Fibroblast of pulmonary artery (primary cell): ENCODE results near the gene MYCBP.

Source experiments
- DNase-seq: peaks from one replicate; pipeline ENCODE4 v3.0.0-alpha.2; 2010; ENCODE audit warnings: low read depth
- H3K4me3 ChIP-seq: replicated peaks from 2 replicates; pipeline ENCODE4 v1.5.1; 2011; ENCODE audit warnings: low read depth, mild to moderate bottlenecking, control low read depth, low read length, moderate library complexity
- TF ChIP-seq, protein P1 (sequence below): IDR thresholded peaks from 2 replicates; pipeline ENCODE4 v1.5.1; 2011; ENCODE audit warnings: mild to moderate bottlenecking, control low read depth, low read length, inconsistent platforms; ENCODE audit errors: missing control alignments

Gene MYCBP

DNA sequence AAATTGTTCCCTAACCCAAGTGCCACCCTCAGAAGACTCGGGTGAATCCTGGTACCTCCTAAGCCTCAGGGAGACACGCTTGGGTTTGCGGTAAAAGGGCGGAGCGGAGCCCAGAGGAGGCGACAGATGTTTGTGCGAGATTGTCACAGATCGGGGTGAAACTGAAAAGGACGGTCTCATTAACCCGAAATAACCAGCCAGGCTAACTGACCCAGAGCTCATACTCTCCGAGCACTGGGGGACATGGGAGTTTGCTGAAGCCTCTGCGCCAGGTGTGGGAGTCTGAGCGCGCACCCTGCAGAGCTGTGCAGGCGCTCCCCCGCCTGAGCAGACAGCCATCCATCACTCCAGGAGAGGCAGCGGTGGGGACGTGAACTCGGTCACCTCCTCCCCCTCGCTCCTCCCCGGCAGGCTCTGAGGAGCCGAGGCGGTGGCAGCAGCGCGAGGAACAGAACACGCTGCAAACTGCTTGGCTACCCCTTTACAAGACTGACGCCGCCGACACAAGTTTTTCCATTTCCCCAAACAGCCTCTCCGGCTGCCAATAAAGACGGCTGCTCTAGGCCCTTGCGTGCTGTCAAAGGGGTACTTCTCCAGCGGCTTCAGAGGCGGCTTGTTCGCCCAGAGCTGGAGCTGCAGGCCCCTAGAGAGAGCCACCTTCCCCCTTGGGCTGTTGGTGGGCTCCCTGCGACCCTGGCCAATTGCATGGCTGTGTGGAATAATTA lies 57.1 kb downstream of the MYCBP start:
- no peak overlapping the region for H3K4me3 ChIP-seq
- TF ChIP-seq, protein P1, sequence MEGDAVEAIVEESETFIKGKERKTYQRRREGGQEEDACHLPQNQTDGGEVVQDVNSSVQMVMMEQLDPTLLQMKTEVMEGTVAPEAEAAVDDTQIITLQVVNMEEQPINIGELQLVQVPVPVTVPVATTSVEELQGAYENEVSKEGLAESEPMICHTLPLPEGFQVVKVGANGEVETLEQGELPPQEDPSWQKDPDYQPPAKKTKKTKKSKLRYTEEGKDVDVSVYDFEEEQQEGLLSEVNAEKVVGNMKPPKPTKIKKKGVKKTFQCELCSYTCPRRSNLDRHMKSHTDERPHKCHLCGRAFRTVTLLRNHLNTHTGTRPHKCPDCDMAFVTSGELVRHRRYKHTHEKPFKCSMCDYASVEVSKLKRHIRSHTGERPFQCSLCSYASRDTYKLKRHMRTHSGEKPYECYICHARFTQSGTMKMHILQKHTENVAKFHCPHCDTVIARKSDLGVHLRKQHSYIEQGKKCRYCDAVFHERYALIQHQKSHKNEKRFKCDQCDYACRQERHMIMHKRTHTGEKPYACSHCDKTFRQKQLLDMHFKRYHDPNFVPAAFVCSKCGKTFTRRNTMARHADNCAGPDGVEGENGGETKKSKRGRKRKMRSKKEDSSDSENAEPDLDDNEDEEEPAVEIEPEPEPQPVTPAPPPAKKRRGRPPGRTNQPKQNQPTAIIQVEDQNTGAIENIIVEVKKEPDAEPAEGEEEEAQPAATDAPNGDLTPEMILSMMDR, result no peak
- no peak for DNase-seq

DNA sequence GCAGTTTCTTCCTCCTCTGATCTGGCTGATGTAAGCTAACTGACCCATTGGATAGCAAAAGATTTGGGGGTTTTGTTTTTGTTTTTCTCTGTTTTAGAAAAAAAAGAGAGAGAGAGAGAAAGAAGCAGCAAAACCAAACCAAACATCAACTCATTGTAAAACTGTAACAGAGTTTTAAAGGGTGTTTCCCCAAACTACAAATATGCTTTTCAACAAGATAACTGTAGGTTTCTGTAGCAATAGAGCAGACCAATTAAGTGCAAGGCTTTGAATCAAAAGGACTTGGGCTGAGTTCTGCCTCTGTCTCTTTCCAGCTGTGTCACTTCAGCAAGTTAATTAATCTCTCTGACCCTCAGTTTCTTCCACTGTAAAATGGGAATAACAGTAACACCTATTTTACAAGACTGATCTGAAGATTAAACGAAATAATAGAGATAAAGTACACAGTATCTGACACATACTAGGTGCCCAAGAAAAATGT lies 58.1 kb downstream of the MYCBP start:
- no peak for DNase-seq
- TF ChIP-seq, protein P1, result no peak
- no peak overlapping the region for H3K4me3 ChIP-seq

DNA sequence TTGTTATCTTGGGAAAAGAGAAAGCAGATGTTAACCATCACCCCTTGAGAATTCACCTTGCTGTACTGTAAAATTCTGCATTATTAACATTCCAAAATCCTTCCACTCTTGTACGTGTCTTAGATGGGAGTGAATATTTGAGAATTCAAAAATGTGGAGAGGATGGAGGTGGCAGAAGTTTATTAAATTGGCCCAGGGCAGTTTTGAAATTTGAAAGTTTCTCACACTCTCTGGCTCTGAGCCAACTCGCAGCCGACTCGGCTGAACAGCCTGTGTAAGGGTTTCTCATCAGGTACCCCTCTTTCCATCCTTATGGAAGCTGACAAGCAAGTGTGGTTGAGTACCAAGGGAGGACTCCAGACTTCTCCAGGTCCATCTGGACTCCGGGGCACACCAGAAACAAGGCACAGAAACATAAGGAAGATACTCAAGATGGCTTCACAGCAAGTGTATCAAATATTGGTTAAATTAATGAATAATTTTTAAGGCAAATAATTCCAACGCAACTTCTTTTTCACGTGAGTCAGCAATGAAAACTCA lies 58.6 kb downstream of the MYCBP start:
- DNase-seq, result no peak
- TF ChIP-seq, protein P1, result no peak
- no peak overlapping the region for H3K4me3 ChIP-seq

DNA sequence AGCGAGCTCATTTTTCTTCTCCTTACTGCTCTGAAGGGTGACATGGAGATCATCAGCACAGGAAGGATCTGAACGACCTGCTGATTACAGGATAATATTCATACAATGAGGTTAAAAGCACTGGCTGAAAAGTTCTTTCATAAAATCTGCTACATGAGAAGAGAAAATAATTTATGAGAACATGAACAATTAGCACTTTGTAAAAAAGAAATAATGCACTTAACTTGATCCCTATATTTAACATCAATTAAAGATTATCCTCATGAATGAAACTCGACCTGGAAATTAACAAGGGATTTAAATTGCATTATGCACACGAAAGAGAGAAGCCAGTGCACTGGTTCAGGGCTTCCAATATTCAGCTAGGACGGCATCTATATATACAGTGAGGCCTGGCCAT lies 60.2 kb downstream of the MYCBP start:
- TF ChIP-seq, protein P1, result no peak
- no peak for DNase-seq

More for the DNA sequence above, 60.2 kb downstream of the MYCBP start:
- no peak overlapping the region for H3K4me3 ChIP-seq
